ENCODE data around the gene CFP.
"Not testable (repeated sequence)": the region's sequence is repeated elsewhere in the genome, so short reads cannot be mapped to it uniquely, and the experiment has no call there.

Gene CFP

DNA sequence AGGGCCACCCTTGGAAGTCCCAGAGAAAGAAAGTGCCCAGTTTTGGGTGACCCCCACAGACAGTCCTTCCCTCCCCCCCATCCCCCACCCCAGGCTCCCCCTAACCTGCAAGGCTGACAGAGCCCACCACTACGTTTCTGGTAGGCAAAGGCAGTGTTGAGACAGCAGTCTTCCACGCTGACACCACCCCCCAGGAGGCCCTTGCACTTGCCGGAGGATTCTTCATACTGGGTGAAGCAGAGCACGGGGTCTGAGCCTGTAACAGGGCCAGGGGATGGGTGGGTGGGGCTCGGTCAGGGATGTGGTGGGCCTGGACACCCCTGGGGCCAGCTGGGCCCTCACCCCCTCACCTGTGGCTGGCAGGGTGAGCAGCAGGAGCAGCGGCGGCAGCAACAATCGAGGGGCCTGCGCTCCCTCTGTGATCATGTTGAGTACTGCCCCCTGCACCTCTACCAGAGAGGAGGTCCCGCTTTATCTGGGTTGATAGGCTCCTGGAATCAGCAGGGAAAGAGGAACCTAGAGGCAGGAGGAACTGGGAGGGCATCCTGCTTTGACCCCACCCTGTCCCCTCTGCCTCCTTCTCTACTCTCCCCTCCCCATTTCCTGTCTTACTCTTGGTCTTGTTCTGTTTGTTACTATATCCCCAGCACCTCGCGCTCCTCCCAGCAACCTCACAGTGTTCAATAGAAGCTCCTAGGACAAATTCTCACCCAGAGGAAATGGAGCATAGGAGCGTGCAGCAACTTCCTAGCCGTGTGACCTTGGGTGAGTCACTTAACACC, at the start of gene CFP:
TSS of gene CFP (minus strand) at position 512 of the 782 bp plus-strand sequence. CDS start at position 426, 86 bp downstream.
- no peak for DNase-seq

- DNase-seq = not testable (repeated sequence)
Measured at GRCh38 chrX:47675959-47676859, 46.5 kb upstream of the CFP start.

DNA sequence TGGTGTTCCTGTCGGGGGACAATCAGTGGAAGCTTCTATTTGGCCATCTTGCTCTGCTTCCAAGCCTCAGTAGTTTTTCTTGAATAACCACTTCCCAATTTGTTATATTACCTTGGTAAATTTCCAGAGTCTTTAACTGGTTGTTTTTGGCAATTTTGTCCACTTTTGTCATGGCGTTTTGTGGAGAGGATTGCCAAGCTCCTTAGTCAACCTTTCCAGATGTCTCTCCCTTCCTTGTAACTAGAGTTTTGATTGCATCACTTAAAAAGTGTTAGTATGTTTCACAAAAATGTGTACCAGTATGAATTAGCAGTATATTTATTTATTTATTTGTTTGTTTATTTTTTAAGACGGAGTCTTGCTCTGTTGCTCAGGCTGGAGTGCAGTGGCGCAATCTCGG, 45.0 kb upstream of the CFP start:
- DNase-seq = no peak

GRCh38 chrX:47665797-47666196, 36.1 kb upstream of the CFP start:
- not testable (repeated sequence) for DNase-seq

GRCh38 chrX:47664737-47665136, 35.0 kb upstream of the CFP start:
- DNase-seq = no peak

DNA sequence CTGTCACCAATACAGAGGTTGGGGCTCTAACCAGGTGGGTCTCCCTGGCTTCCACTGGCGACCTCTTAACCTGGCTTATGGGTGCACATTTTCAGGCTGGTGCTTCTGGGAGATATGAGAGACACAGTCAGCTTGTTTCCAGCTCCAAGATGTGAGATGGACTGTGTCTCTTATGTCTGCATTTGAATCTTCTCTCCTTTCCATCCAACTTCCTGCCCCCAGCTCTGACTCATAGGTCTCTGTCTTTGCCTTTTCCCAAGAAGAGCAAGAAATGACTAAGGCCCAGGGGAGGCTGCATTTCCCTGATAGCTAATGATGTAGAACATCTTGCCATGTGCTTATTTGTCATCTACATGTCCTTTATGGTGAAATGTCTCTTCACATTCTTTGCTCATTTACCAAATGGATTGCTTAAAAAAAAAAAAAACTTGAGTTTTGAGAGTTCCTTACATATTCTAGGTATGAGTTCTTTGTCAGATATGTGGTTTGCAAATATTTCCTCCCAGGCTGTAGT, 32.5 kb upstream of the CFP start:
- peak; percentile 47 for DNase-seq

DNA sequence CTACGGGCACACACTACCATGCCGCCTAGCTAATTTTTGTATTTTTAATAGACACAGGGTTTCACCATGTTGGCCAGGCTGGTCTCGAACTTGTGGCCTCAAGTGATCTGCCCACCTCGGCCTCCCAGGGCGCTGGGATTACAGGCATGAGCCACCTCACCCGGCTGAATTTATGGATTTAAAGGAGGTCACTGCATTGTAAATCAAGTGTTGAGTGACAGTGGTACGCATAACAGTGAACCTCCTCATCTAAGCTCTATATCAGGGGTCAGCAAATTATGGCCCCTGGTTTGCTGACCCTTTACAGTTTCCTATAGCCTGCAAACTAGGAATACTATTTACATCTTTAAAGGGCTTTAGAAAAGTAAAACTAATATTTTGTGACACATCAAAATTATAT, 31.8 kb upstream of the CFP start:
- DNase-seq = no peak

DNA sequence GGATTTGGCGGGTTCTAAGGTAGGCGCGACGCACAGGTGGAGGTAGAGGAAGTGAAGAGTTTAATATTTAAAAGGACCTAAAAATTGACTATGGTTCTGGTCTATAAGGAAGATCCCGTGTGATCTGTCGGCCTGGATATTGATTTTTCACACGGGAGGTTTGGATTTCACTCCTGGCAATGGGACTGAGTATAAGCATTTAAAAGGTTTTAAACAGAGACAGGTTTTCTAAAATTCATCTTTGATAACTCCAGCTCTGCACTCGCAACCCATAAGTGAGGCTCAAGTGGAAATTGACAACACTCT, 29.6 kb upstream of the CFP start:
- DNase-seq = no peak

GRCh38 chrX:47658684-47659420, 29.1 kb upstream of the CFP start, which contains the start of gene UXT:
Gene UXT (minus strand): TSS chrX:47659180. CDS start chrX:47658927, 253 bp downstream.
- DNase-seq = peak; percentile 90

GRCh38 chrX:47658301-47658683, 28.6 kb upstream of the CFP start:
- DNase-seq = no peak

DNA sequence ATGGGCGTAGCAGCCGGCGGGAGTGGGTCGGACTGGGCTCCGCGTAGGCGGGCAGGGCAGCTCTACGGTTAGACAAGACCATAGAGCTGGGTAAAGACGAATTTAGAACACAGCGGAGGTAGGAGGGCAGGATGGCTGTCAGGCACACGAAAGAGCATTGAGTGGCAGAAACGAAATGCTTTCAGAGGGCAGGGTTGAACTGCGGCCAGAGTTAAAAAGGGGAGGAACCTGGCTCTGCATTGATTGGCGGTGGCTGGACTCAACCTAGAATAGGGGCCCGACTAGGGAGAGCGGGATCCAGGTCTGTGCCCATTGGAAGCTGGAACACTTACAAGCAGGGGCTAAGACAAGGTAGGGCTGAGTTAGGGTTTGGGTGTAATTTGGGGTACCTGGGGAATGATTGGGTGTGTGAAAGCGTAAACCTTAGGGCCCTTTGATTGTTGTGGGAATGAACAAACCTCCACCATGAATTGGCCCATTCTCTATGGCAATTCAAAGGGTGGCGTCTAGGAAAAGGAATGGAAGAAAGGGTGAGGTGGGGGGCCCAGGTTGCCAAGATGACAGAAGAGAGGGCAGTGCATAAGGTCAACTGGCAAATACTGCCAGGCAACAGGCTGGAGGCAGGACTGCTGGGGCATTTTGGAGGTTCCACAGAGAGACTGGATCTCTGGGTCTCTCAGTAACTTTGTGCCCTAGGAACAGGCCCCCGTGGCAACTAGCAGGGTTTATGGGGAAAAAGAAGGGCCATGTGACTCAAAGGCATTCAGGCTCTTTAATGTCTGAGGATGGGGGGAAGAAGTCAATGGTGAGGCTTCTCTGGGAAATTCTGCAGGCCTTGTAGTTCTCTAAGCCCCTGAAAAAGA, 21.5 kb upstream of the CFP start:
- DNase-seq = no peak

DNA sequence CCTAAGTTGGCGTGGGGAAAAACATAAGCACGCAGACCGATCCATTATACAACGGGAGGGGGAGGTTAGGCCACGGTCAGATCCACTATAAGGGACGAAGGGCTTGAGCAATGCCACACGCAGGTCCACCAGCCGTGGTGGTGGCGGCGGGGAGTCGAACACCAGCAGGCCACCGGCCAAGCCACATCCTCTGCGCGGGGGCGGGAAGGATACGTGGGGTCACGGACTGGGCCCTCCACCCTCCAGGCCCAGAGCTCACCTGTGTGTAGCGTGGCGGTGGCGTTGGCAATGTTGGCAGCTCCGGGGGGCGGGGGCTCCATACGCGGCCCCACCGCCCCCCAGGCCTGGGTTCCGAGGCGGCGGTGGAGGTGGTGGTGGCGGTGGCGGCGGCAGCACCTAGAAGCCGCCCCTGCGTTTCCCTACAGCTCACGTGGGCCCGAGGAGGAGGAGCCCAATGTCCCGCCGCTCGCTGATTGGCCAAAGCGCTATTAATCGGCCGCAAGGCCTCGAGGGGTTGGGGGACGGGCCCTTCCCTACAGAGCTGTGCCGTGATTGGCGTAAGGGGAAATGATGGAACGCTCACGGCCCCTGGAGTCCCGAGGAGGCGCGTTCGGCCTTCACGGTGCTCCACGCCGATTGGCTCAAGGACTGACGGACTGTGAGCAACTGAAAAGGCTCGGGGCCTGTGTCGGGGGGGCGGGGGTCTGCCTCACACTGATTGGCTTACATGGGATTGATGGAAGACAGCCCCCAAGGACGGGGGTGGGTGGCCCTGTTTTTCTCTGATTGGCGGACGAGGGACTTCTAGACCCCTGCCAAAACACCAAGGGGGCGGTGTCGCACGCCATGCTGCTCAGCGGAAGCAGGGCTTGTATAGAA, 20.7 kb upstream of the CFP start, which contains the start of gene ELK1:
TSS of gene ELK1 (minus strand) at position 400 of the 879 bp plus-strand sequence. CDS start 9,122 bp downstream, outside the sequence.
- peak; percentile 88 for DNase-seq

DNA sequence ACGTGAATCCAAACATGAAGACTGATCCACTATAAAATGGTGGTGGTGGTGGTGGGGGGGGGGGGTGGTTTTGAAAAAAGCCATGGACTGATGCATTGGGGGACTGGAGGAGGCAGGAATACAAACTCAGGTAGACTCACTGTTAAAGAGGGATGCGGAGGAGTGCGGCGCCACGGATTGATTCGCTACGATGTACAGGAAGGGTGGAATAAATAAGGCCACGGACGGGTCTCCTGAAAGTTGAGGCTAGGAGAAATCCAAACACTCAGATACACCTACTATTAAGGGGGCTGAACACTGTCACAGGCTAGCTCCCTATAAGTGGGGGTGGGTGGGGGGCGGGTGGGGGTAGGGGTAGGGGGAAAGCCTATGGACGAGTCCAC, 20.0 kb upstream of the CFP start:
- DNase-seq = no peak

- no peak for DNase-seq
Measured at GRCh38 chrX:47649271-47649670, 19.5 kb upstream of the CFP start.

DNA sequence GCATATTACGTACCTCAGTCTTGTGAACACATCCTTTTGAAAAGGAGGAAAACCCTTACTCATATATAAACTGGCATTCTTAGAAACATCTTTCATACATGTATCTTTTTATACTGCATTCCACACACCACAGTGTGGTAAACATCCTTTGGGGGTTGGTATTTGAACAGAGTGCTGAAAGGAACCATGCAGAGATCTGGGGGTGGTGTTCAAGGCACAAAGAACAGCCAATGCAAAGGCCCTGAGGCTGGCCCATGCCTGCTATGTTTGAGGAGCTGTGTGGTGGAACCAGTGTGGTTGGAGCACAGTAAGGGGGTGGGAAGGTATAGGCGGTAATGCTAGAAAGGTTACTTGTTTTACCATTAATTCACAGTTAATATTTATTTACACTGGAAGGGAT, 18.6 kb upstream of the CFP start:
- DNase-seq = no peak

DNA sequence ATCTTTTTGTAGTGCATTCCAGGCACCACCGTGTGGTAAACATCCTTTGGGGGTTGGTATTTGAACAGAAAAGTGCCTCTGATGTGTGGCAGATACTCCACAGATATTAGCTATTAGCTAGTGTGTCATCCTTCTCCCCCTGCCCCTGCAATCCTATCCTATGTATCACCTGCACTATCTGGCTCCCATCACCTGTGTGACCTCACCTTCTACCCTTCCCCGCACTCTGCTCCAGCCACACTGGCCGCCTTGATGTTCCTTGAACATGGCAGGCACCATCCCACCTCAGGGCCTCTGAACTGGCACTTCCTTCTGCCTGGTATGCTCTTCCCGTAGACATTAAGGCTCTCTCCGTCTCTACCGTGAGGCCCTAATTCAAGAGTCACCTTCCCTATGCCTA, 16.9 kb upstream of the CFP start:
- DNase-seq = no peak

- DNase-seq = no peak
Measured at GRCh38 chrX:47645530-47645929, 15.8 kb upstream of the CFP start.

- no peak for DNase-seq
Measured at GRCh38 chrX:47644557-47645091, 14.9 kb upstream of the CFP start.

DNA sequence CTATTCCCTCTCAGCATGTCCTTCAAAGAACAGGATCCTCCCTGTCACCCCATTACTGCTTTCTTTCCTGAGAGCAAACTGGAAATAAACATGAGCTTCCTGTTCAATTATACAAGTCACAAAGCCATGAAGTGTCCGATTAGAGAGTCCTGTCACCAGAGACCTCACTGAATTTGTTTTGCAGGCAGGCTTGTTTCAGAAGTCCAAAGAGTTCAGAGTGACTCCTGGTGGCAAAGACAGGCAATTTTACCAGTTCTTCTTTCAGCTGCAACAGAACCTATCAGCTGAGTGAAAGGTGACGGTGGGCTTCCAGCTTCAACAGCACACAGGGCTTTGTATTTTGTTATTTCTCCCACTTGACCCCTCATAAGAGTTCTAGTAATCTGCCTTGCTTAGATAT, 14.2 kb upstream of the CFP start:
- DNase-seq = no peak

- no peak for DNase-seq
Measured at GRCh38 chrX:47638816-47639215, 9.1 kb upstream of the CFP start.

All from activated naive CD4-positive, alpha-beta T cell treated with anti-CD3 and anti-CD28 coated beads, Interleukin-2, amount 50 U/mL, for 16 hours (primary cell).